MM.1S (cell line): ENCODE measurements around the gene PPM1H.

Experiments
- DNase-seq: peaks from one replicate; pipeline ENCODE4 v3.0.0-alpha.2; 2015
- H2AFZ ChIP-seq: fragments of 300-600 bp; sonication (generic); 2 replicates; pipeline ENCODE4 v1.6.0; 2016; ENCODE audit warnings: antibody characterized with exemption, low read length
- H3F3A ChIP-seq: fragments of 300-600 bp; sonication (generic); 2 replicates; pipeline ENCODE4 v1.6.1; 2016; ENCODE audit warnings: mild to moderate bottlenecking, antibody characterized with exemption, low read length, moderate library complexity, mixed read lengths; ENCODE audit not compliant: insufficient read depth
- H3K27ac ChIP-seq: fragments of 300-600 bp; sonication (generic); 2 replicates; pipeline ENCODE4 v1.5.1; 2016; ENCODE audit warnings: mild to moderate bottlenecking, low read length
- H3K27me3 ChIP-seq: fragments of 300-600 bp; sonication (generic); replicated peaks from 2 replicates; pipeline ENCODE4 v1.6.0; 2016; ENCODE audit warnings: low read length; ENCODE audit not compliant: insufficient read depth
- H3K36me3 ChIP-seq: fragments of 300-600 bp; sonication (generic); replicated peaks from 2 replicates; pipeline ENCODE4 v1.6.1; 2016; ENCODE audit warnings: mild to moderate bottlenecking, low read length, mixed read lengths; ENCODE audit not compliant: insufficient read depth
- H3K4me1 ChIP-seq: fragments of 300-600 bp; sonication (generic); 2 replicates; pipeline ENCODE4 v1.6.1; 2016; ENCODE audit warnings: low read length, mixed read lengths
- H3K4me2 ChIP-seq: fragments of 300-600 bp; sonication (generic); 2 replicates; pipeline ENCODE4 v1.6.0; 2016; ENCODE audit warnings: low read depth, low read length
- H3K4me3 ChIP-seq: fragments of 300-600 bp; sonication (generic); 2 replicates; pipeline ENCODE4 v1.5.1; 2016; ENCODE audit warnings: low read length, mixed read lengths
- H3K79me2 ChIP-seq: fragments of 300-600 bp; sonication (generic); 2 replicates; pipeline ENCODE4 v1.6.1; 2016; ENCODE audit warnings: mixed run types, low read length, mixed read lengths
- H3K9ac ChIP-seq: fragments of 300-600 bp; sonication (generic); 2 replicates; pipeline ENCODE4 v1.6.1; 2016; ENCODE audit warnings: low read length, mixed read lengths
- H3K9me2 ChIP-seq: fragments of 300-600 bp; sonication (generic); replicated peaks from 2 replicates; pipeline ENCODE4 v1.6.1; 2016; ENCODE audit warnings: mild to moderate bottlenecking, low read length, mixed read lengths; ENCODE audit not compliant: insufficient read depth
- H3K9me3 ChIP-seq: fragments of 300-600 bp; sonication (generic); replicated peaks from 2 replicates; pipeline ENCODE4 v1.6.1; 2016; ENCODE audit warnings: mild to moderate bottlenecking, low read length, mixed read lengths; ENCODE audit not compliant: insufficient read depth
- H4K20me1 ChIP-seq: fragments of 300-600 bp; sonication (generic); 2 replicates; pipeline ENCODE4 v1.6.1; 2016; ENCODE audit warnings: mild to moderate bottlenecking, low read length, moderate library complexity, mixed read lengths; ENCODE audit not compliant: insufficient read depth
- CTCF ChIP-seq: fragments of 300-600 bp; sonication (generic); IDR thresholded peaks from 2 replicates; pipeline ENCODE4 v1.5.1; 2016; ENCODE audit warnings: antibody characterized with exemption, low read length, mixed read lengths
- EZH2 ChIP-seq: fragments of 300-600 bp; sonication (generic); optimal IDR thresholded peaks from 2 replicates; pipeline ENCODE3; 2017; ENCODE audit warnings: low read depth, mild to moderate bottlenecking, antibody characterized with exemption, low read length, mixed read lengths
- EZH2phosphoT487 ChIP-seq: fragments of 300-600 bp; sonication (generic); IDR thresholded peaks from 2 replicates; pipeline ENCODE4 v1.6.1; 2018; ENCODE audit warnings: antibody characterized with exemption, low read length

Gene PPM1H

DNA sequence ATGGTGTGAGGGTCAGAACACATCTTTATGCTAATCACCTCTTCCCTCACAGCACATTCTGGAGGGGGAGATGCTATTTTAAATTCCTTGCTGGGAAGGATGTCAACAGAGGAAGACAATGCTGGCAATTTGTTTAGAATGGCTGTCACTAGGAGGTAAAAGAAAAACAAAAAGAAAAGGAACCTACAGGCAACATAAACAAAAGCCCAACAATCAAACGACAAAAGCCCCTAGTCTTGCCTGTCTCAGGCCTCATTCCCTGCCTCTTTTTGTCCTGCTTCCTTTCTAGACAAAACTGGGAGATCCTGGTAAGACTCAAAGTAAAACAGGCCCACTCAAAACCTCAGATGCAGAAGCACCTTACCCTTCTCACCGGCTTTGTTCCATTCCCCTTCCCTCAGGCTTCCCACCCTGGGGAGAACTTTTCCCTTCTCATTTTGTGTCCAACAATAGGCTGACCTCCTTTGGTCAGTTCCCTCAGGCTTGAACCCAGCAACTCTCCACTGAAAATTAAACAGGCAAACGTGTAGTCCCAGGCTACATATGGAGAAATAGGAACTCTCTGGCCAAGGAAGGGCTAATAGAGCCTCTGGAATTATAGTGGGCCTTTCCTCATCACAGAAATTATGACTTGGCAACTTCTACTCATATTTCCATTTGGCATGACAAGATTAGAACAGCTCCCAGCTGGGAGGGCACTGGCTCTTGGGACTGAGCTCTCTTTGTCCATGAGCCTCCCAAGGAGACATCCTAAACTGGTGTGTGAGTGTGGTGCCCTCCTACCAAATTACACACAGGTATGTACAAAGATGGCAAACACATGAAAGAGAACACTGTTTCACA is 275.3 kb downstream of the PPM1H start:
- Histone ChIP-seq H3K4me2 (no peak overlapping the region), H3K9ac (no peak overlapping the region), H4K20me1 (no peaks in the 10 kb centered on the region), H3K27ac (no peak overlapping the region), H3K4me1 (no peaks in the 10 kb centered on the region), H3K79me2 (no peaks in the 10 kb centered on the region), H3K36me3 (no peaks in the 10 kb centered on the region), H2AFZ (no peak overlapping the region), H3F3A (no peaks in the 10 kb centered on the region), H3K9me2 (no peaks in the 10 kb centered on the region), H3K27me3 (no peaks in the 10 kb centered on the region), H3K4me3 (no peak overlapping the region), H3K9me3 (no peaks in the 10 kb centered on the region)
- TF ChIP-seq CTCF = no peak
- DNase-seq = no peak

DNA sequence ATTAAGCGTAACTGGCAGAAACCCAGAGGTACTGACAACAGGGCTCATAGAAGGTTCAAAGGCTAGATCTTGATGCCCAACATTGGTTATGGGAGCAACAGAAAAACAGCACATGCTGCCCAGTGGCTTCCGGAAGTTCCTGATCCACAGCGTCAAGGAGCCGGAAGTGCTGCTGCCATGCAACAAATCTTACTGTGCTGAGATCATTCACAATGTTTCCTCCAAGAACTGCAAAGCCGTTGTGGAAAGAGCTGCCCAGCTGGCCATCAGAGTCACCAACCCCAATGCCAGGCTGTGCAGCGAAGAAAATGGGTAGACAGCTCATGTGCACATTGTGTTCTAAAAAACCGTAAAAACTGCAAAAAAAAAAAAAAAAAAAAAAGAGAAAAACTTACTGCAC is 276.0 kb downstream of the PPM1H start:
- DNase-seq = no peak
- Histone ChIP-seq H3K4me2 (no peak overlapping the region), H3K36me3 (no peaks in the 10 kb centered on the region)

DNA sequence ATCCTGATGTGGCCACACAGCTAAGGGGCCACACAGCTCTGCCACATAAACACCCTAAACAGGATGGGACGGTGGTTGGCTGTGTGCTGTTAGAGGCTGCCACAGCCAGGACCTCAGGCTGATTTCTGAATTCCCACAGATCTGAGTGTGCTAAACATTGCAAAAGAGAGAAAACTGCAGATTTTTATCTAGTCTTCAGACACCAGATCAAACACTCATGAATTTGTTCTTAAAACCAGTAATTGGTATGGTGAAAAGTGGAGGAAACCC is 277.7 kb downstream of the PPM1H start:
- Histone ChIP-seq H3K27ac (no peak overlapping the region), H2AFZ (no peak overlapping the region), H3K4me2 (no peak overlapping the region), H3K4me3 (no peak overlapping the region), H3K79me2 (no peaks in the 10 kb centered on the region), H3K4me1 (no peaks in the 10 kb centered on the region), H3K9me2 (no peaks in the 10 kb centered on the region), H3K36me3 (no peaks in the 10 kb centered on the region), H3F3A (no peaks in the 10 kb centered on the region), H3K9me3 (no peaks in the 10 kb centered on the region), H4K20me1 (no peaks in the 10 kb centered on the region; the same call in 1 of the 2 replicates), H3K9ac (no peak overlapping the region), H3K27me3 (no peaks in the 10 kb centered on the region)
- TF ChIP-seq EZH2 (no peak), CTCF (no peak), EZH2phosphoT487 (no peak)
- DNase-seq = no peak

More for the DNA sequence above, 276.0 kb downstream of the PPM1H start:
- Histone ChIP-seq H3K27me3 (no peaks in the 10 kb centered on the region), H3K9ac (no peak overlapping the region), H3F3A (no peaks in the 10 kb centered on the region), H2AFZ (no peak overlapping the region), H3K27ac (no peak overlapping the region), H4K20me1 (no peaks in the 10 kb centered on the region), H3K9me2 (no peaks in the 10 kb centered on the region), H3K79me2 (no peaks in the 10 kb centered on the region), H3K4me3 (no peak overlapping the region), H3K9me3 (no peaks in the 10 kb centered on the region), H3K4me1 (no peaks in the 10 kb centered on the region)
- no peak for TF ChIP-seq EZH2
- no peak for TF ChIP-seq CTCF
- TF ChIP-seq EZH2phosphoT487 = no peak
